Epithelial cell of prostate (primary cell): Measurements from ENCODE around the gene RHEX.

Experiments used
- DNase-seq: peaks from one replicate; pipeline ENCODE4 v3.0.0-alpha.2; 2011; ENCODE audit warnings: low read depth, low spot score
- H3K27ac ChIP-seq: fragments of 450-650 bp; 2 replicates; pipeline ENCODE4 v1.5.1; 2017; ENCODE audit warnings: mild to moderate bottlenecking

RHEX gene

DNA sequence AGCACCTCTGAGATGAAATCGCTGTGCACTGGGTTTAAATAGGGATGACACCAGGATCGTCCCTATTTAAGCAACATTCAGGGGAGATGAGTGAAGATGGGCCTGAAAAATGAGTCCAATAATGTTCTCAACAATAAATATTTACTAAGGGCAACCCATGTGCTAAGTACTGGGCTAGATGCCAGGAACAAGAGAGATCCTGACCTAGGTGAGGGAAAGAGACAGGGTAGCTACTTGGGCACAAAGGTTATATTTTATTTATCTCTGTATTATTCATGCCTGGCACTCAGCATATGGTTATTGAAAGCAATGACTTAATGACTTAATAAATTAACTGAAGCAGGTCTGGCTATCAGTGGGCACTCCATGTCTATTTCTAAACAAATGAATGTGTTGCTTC lies 91.6 kb downstream of the RHEX start:
- no peak for DNase-seq
- H3K27ac ChIP-seq = no peak overlapping the region

DNA sequence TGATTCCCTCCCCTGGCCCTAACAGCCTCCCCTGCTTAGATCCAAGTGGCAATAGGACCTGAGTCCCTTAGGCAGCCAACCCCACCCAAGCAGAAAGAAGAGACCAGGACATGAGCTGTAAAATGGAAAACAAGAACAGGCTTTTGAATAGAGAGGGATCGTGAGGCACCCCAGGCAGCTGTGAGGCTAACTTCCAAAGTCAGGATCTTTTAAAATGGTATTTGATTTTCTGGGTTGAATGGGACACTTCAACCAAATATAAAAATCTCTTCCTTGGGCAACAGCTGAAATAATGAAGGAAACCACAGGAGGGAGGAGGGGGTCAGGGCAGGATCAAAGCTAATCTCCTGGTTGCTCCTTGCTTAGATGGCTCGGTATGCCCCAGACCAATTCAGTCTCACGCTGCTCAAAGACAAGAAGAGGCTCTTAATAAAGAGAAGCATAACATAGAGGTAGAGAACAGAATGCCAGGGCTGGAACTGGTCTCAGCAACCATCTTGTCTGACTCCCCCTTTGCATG lies 92.9 kb downstream of the RHEX start:
- DNase-seq = no peak
- H3K27ac ChIP-seq = no peak overlapping the region
